A673 (cell line): ENCODE measurements around the gene NIBAN1.

Experiments
- EZH2 ChIP-seq: fragments of 200-600 bp; sonication (generic); IDR thresholded peaks from 2 replicates; pipeline ENCODE4 v1.6.1; 2017; ENCODE audit warnings: borderline replicate concordance, low read depth, mild to moderate bottlenecking, mixed read lengths, antibody characterized with exemption, low read length; ENCODE audit not compliant: poor library complexity, severe bottlenecking
- TF ChIP-seq, protein P1 (sequence below): fragments of 300-800, 200-600 bp; sonication (generic); conservative IDR thresholded peaks from 2 replicates; pipeline ENCODE4 v1.5.1; 2017; ENCODE audit warnings: low read depth, mild to moderate bottlenecking, antibody characterized with exemption, low read length, moderate library complexity, mixed read lengths

DNA sequence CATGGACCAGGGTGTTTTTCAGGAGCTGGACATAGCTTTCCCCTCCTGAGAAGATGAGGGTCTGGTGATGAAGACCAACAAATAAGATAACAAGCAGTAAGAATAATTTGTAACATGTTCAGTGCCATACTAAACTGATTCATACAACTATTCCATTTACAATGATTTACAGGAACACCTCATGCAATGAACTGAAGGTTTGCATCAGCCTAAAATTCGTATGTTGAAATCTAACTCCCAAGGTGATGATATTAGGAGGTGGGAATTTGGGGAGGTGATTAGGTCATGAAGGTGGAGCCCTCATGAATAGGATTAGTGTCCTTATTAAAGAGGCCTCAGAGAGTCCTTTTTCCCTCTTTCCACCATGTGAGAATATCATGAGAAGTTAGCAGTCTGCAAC lies 15.9 kb upstream of the NIBAN1 start:
- TF ChIP-seq, protein P1, sequence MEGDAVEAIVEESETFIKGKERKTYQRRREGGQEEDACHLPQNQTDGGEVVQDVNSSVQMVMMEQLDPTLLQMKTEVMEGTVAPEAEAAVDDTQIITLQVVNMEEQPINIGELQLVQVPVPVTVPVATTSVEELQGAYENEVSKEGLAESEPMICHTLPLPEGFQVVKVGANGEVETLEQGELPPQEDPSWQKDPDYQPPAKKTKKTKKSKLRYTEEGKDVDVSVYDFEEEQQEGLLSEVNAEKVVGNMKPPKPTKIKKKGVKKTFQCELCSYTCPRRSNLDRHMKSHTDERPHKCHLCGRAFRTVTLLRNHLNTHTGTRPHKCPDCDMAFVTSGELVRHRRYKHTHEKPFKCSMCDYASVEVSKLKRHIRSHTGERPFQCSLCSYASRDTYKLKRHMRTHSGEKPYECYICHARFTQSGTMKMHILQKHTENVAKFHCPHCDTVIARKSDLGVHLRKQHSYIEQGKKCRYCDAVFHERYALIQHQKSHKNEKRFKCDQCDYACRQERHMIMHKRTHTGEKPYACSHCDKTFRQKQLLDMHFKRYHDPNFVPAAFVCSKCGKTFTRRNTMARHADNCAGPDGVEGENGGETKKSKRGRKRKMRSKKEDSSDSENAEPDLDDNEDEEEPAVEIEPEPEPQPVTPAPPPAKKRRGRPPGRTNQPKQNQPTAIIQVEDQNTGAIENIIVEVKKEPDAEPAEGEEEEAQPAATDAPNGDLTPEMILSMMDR = no peak
- TF ChIP-seq EZH2 = no peak
